ENCODE measurements around the gene ATP8A2.

- TF ChIP-seq CTCF (conservative IDR thresholded peaks at IDR 0.05) (no peak), EZH2 (IDR thresholded peaks at IDR 0.05; ENCODE audit: low read depth) (no peak)
Observed at GRCh38 chr13:25764378-25764777, 392.6 kb downstream of the ATP8A2 start.
